Stimulated activated effector memory CD8-positive, alpha-beta T cell treated with anti-CD3 and anti-CD28 coated beads, Interleukin-12 subunit alpha, Interleukin-12 subunit beta, amount 100 ng/mL, for 72 hours (primary cell): ENCODE measurements around the gene VAC14.
A peak's percentile ranks its signal among the peaks of the same experiment; 100 is the strongest.
"Not testable (repeated sequence)": the region's sequence is repeated elsewhere in the genome, so short reads cannot be mapped to it uniquely, and the experiment has no call there.

Experiments
- ATAC-seq: fragments of 150-1000 bp; cut with Tn5 transposase; 2 replicates; pipeline ENCODE4 v1.10.0; 2021
- DNase-seq, 2 donors: peaks; one replicate each; pipeline ENCODE4 v3.0.0; 2021 to 2022; ENCODE audit warnings: low spot score in 2 of 2
- H3K27ac Mint-ChIP-seq: one replicate; pipeline ENCODE4 v1.8.0; 2022; ENCODE audit warnings: mild to moderate bottlenecking, mixed read lengths
- H3K36me3 Mint-ChIP-seq: one replicate; pipeline ENCODE4 v1.8.0; 2022; ENCODE audit warnings: mild to moderate bottlenecking, mixed read lengths
- H3K4me1 Mint-ChIP-seq: one replicate; pipeline ENCODE4 v1.8.0; 2022; ENCODE audit warnings: mixed read lengths
- H3K4me3 Mint-ChIP-seq: one replicate; pipeline ENCODE4 v1.8.0; 2022; ENCODE audit warnings: mild to moderate bottlenecking, mixed read lengths
- H3K9me3 Mint-ChIP-seq: one replicate; pipeline ENCODE4 v1.8.0; 2022; ENCODE audit warnings: mixed read lengths

The VAC14 gene

GRCh38 chr16:70647441-70648359 is 153.3 kb downstream of the VAC14 start:
- DNase-seq (no peak), ATAC-seq (no peak)
- Mint-ChIP-seq H3K4me3 (no peak overlapping the region), H3K36me3 (no peaks in the 10 kb centered on the region), H3K9me3 (no peaks in the 10 kb centered on the region), H3K4me1 (no peaks in the 10 kb centered on the region), H3K27ac (no peak overlapping the region)

- no peaks in the 10 kb centered on the region for H3K36me3 Mint-ChIP-seq
- H3K9me3 Mint-ChIP-seq: no peaks in the 10 kb centered on the region
- ATAC-seq (no peak), DNase-seq (no peak)
- no peaks in the 10 kb centered on the region for H3K4me1 Mint-ChIP-seq
- H3K4me3 Mint-ChIP-seq: no peak within 1 kb of the TSS
- no peak within 1 kb of the TSS for H3K27ac Mint-ChIP-seq
Observed at GRCh38 chr16:70646260-70647241, 154.4 kb downstream of the VAC14 start, which contains the start of gene IL34. Gene IL34 (plus strand): TSS chr16:70646559. CDS start chr16:70646948, 389 bp downstream.

GRCh38 chr16:70644763-70645597 is 156.0 kb downstream of the VAC14 start:
- Mint-ChIP-seq H3K4me1 (no peaks in the 10 kb centered on the region), H3K9me3 (no peaks in the 10 kb centered on the region), H3K36me3 (no peaks in the 10 kb centered on the region), H3K4me3 (no peak overlapping the region), H3K27ac (no peak overlapping the region)
- peak; percentile 49 for ATAC-seq
- DNase-seq: no peak

GRCh38 chr16:70643264-70643663 is 157.7 kb downstream of the VAC14 start:
- DNase-seq, H3K36me3 Mint-ChIP-seq, H3K4me3 Mint-ChIP-seq, ATAC-seq, H3K4me1 Mint-ChIP-seq, H3K27ac Mint-ChIP-seq, H3K9me3 Mint-ChIP-seq: not testable (repeated sequence)

GRCh38 chr16:70642633-70643032 is 158.3 kb downstream of the VAC14 start:
- Mint-ChIP-seq H3K36me3 (no peaks in the 10 kb centered on the region), H3K4me1 (no peaks in the 10 kb centered on the region), H3K4me3 (no peak overlapping the region), H3K9me3 (no peaks in the 10 kb centered on the region), H3K27ac (no peak overlapping the region)
- DNase-seq (no peak), ATAC-seq (no peak)

- Mint-ChIP-seq H3K36me3 (no peaks in the 10 kb centered on the region), H3K9me3 (no peaks in the 10 kb centered on the region), H3K4me1 (no peaks in the 10 kb centered on the region), H3K27ac (no peak overlapping the region), H3K4me3 (no peak overlapping the region)
- no peak for DNase-seq
- no peak for ATAC-seq
Observed at GRCh38 chr16:70638814-70639792, 161.9 kb downstream of the VAC14 start.
